GM10266 (cell line): ENCODE data around the gene TFPI2.
"Not testable (repeated sequence)": the region's sequence is repeated elsewhere in the genome, so short reads cannot be mapped to it uniquely, and the experiment has no call there.

Experiments
- DNase-seq: peaks from one replicate; pipeline ENCODE4 v3.0.0; 2012; ENCODE audit errors: extremely low spot score
- TF ChIP-seq, protein P1 (sequence below): IDR thresholded peaks from 2 replicates; pipeline ENCODE4 v1.5.1; 2012; ENCODE audit warnings: mild to moderate bottlenecking, low read depth; ENCODE audit not compliant: control insufficient read depth, insufficient read depth; ENCODE audit errors: missing control alignments

Gene TFPI2

GRCh38 chr7:93914581-93915066 is 24.1 kb upstream of the TFPI2 start:
- no peak for DNase-seq
- TF ChIP-seq, protein P1, sequence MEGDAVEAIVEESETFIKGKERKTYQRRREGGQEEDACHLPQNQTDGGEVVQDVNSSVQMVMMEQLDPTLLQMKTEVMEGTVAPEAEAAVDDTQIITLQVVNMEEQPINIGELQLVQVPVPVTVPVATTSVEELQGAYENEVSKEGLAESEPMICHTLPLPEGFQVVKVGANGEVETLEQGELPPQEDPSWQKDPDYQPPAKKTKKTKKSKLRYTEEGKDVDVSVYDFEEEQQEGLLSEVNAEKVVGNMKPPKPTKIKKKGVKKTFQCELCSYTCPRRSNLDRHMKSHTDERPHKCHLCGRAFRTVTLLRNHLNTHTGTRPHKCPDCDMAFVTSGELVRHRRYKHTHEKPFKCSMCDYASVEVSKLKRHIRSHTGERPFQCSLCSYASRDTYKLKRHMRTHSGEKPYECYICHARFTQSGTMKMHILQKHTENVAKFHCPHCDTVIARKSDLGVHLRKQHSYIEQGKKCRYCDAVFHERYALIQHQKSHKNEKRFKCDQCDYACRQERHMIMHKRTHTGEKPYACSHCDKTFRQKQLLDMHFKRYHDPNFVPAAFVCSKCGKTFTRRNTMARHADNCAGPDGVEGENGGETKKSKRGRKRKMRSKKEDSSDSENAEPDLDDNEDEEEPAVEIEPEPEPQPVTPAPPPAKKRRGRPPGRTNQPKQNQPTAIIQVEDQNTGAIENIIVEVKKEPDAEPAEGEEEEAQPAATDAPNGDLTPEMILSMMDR, result no peak

DNA sequence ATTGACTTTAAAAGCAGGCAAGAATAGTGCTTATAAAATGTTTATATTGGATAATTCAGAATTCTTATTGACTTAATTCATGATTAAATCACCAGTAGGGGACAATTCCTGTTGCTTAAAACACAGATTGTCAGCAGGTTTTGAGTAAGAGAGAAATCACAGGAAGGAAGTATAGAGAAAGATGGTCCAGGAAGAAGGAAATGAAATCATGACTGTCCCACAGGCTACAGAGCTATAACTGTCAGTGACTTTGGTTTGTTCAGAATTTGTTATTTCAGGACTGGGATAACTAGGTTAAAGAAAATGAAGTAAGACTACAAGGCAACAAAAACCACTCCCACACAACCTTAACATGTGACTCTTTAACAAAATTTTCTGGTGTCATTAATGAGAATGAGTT is 22.6 kb upstream of the TFPI2 start:
- TF ChIP-seq, protein P1, result no peak
- no peak for DNase-seq

GRCh38 chr7:93911661-93912060 is 21.1 kb upstream of the TFPI2 start:
- DNase-seq, result not testable (repeated sequence)

- DNase-seq, result not testable (repeated sequence)
These were observed 20.7 kb upstream of the TFPI2 start for GRCh38 chr7:93911242-93911641.

DNA sequence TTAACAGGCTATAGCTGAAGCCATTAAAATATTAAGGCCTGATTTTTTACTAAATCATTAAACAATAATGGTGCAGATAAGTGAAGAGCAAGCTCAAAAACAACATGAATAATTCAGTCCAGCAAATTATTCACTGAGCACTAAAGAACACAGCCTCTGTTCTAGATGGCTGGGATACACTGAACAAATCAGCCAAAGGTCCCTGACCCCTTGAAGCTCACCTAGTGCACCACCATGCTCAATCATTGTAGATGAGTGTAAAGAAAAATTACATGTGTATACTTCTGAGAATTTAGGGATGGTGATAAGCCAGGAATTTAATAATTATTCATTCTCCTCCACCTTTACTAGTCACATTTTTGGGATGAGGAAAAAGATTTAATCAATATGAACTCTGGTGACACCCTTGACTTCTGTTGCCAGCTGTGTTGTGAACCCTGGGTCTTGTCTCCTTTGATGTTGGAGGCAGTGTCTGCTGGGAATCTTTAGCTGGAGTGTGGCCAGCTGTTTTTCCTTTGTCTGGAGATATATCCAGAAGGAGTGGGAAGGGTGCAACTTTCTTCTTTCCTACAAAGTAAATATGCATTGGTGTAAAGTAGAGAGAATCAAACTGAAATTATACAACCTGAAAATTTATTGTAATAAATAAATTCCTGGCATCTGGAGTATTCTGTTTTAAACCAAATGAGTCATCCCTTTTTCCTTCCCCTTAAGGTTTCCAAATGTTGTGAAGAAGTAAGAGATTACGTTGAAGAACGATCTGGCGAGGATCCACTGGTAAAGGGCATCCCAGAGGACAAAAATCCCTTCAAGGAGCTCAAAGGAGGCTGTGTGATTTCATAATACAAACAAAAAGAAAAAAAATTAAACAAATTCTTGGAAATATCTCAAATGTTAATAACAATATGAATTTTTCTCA is 19.8 kb upstream of the TFPI2 start:
- TF ChIP-seq, protein P1, result no peak
- no peak for DNase-seq

GRCh38 chr7:93906267-93906666 is 15.7 kb upstream of the TFPI2 start, which contains the start of gene GNGT1:
TSS of gene GNGT1 (plus strand) at chr7:93906567. CDS start at chr7:93906747, 180 bp downstream.
- no peak for DNase-seq
- TF ChIP-seq, protein P1, result no peak

DNA sequence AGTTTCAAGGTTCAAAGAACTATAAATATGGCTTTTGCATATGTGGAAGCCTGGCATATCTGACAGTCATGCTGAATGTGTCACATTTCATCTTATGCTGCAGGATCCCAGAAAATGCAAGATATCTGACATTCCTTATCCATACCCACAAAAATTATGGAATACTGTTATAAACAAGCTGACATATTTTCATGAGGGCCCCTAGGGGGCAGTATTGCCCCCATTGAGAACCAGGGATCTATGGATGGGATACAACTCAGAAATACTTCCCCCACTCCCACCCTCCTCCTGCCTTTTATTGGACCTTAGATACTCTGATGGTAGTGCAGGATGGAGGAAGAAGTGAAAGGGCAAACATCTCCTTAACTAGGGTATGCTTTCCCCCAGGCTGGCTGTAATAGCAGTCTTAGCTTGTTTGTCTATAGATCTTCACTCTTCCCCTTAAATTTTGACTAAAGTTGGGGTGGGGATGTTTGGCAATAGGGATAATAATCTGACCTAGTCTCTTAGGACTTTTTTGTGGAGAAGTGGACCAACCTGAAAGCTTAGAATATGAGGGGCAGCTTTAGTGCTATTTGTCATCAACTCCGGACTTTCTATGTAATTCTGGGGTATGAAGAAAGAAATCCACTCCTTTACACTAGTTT is 12.3 kb upstream of the TFPI2 start:
- TF ChIP-seq, protein P1, result peak; percentile 59
- peak; percentile 30 for DNase-seq

DNA sequence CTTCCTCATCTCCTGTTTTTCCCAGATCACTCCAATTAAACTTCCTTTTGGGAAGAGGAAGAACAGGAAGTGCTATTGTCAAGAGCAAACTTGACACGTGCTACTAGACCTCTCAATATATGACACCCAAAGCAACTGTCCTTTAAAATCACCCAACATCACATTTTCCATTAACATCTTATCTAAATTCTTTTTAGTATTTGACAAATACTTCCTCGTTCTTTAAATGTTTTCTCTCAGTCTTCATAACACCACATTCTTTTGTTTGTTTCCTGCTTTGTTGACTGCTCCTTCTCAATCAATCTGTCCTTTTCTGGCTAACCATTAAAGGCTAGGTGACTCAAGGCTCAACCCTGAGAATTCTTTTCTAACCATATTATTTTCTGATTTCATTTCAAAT is 7.1 kb upstream of the TFPI2 start:
- TF ChIP-seq, protein P1, result no peak
- DNase-seq, result no peak
